Ovary (tissue), 3 donors: Measurements from ENCODE around the gene TMEM232.

Experiments used
- CTCF ChIP-seq, 3 donors: fragments of 450-650 bp in 2 of 3; fragments of 200-600 bp in 1 of 3; IDR thresholded peaks; one replicate each; pipeline versions ENCODE4 v1.5.1 to v1.8.0; 2016 to 2022; ENCODE audit warnings: antibody characterized with exemption in 3 of 3, mild to moderate bottlenecking in 1 of 3
- POLR2A ChIP-seq: fragments of 450-650 bp; IDR thresholded peaks from one replicate; pipeline ENCODE4 v1.6.1; 2017; ENCODE audit warnings: antibody characterized with exemption, mild to moderate bottlenecking, moderate library complexity
- donor health status: DM: no; HTN: no; CAD: no.

GRCh38 chr5:110458313-110458712 is 268.2 kb downstream of the TMEM232 start:
- no peak for TF ChIP-seq POLR2A
- no peak for TF ChIP-seq CTCF (IDR thresholded peaks at IDR 0.05)
